ENCODE data around the gene CBFA2T3. TPM values are rescaled to one million over a fixed set of nuclear protein-coding genes. Genes with fewer than 3 reads are reported as not detected.
"Not testable (repeated sequence)": the region's sequence is repeated elsewhere in the genome, so short reads cannot be mapped to it uniquely, and the experiment has no call there.

Gene CBFA2T3
- total RNA-seq, 4 donors from 2014 or later = 0.95 to 7.3 (median 3.3) TPM

DNA sequence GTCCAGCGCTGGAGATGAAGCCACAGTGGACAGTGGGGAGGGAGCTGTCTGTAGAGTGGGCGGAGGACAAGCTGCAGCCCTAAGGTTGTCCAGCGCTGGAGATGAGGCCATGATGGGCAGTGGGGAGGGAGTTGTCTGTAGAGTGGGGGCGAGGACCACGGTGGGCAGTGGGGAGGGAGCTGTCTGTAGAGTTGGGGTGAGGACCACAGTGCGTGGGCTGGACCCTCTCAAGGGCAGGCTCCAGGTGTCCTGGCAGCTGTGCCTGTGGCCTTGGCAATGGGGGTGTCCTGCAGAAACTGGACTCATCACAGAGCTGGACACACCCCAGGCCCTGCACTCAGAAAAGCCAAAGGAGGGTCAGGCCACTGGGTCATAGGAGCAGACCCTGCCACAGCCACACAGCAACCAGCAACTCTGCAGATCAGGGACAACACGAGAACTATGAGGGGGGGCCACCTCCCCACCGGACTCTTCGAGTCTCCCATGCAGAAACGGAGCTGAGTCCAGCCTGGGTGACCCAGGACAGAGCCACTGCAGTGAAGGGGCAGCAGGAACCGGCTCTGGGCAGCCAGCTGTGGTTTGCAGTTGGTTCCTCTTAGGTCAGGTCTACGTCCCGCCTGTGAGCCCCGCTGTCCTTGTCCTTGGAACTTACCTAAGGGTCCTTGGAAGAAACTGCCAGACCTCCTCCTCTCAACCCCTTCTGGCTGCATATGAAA, 33.4 kb upstream of the CBFA2T3 start:
- in situ Hi-C loops (cut with MboI; ENCODE audit: low sequenced_read_pairs in 4 of 4) = no loop called here
- no peak for ATAC-seq
- intact Hi-C loops (cut with DNase I; ENCODE audit: low total_unique reads) = no loop called here
- TF ChIP-seq CTCF (IDR thresholded peaks at IDR 0.05 in 4 of 5, conservative IDR thresholded peaks at IDR 0.05 in 1 of 5) (no peak), POLR2A (IDR thresholded peaks at IDR 0.05) (no peak)
- Histone ChIP-seq H3K27me3 (peaks cover 13 to 21% (median 16%) of the 10 kb centered on the region in 3 donors), H3K4me3 (no peak overlapping the region), H3K27ac (no peak overlapping the region), H3K9me3 (no peaks in the 10 kb centered on the region), H3K4me1 (no peaks in the 10 kb centered on the region), H3K36me3 (no peaks in the 10 kb centered on the region)
- DNase-seq = no peak

- Histone ChIP-seq H3K36me3 (no peaks in the 10 kb centered on the region), H3K4me3 (no peak overlapping the region), H3K27me3 (peaks cover 13 to 21% (median 19%) of the 10 kb centered on the region in 3 donors), H3K4me1 (no peaks in the 10 kb centered on the region), H3K9me3 (no peaks in the 10 kb centered on the region), H3K27ac (no peak overlapping the region)
- in situ Hi-C loops (cut with MboI; ENCODE audit: low sequenced_read_pairs in 4 of 4) (no loop called here), intact Hi-C loops (cut with DNase I; ENCODE audit: low total_unique reads) (no loop called here)
- DNase-seq (no peak), ATAC-seq (no peak)
- TF ChIP-seq CTCF (IDR thresholded peaks at IDR 0.05 in 4 of 5, conservative IDR thresholded peaks at IDR 0.05 in 1 of 5) (no peak), POLR2A (IDR thresholded peaks at IDR 0.05) (no peak)
Observed at GRCh38 chr16:89009343-89010209, 32.6 kb upstream of the CBFA2T3 start.

GRCh38 chr16:89008796-89009195, 31.8 kb upstream of the CBFA2T3 start:
- H3K4me1 ChIP-seq; H3K27ac ChIP-seq; H3K9me3 ChIP-seq; in situ Hi-C loops (cut with MboI; ENCODE audit: low sequenced_read_pairs in 4 of 4); intact Hi-C loops (cut with DNase I; ENCODE audit: low total_unique reads); H3K4me3 ChIP-seq; H3K36me3 ChIP-seq; ATAC-seq; DNase-seq: not testable (repeated sequence)
- peaks cover 11 to 24% (median 19%) of the 10 kb centered on the region in 3 donors for H3K27me3 ChIP-seq

- in situ Hi-C loops (cut with MboI; ENCODE audit: low sequenced_read_pairs in 4 of 4) (no loop called here), intact Hi-C loops (cut with DNase I; ENCODE audit: low total_unique reads) (no loop called here)
- no peaks in the 10 kb centered on the region for H3K36me3 ChIP-seq
- no peak overlapping the region for H3K4me3 ChIP-seq
- H3K4me1 ChIP-seq = no peaks in the 10 kb centered on the region
- ATAC-seq = no peak
- no peak overlapping the region for H3K27ac ChIP-seq
- TF ChIP-seq CTCF (IDR thresholded peaks at IDR 0.05 in 4 of 5, conservative IDR thresholded peaks at IDR 0.05 in 1 of 5) = no peak
- no peak for TF ChIP-seq POLR2A (IDR thresholded peaks at IDR 0.05)
- peaks cover 10 to 23% (median 17%) of the 10 kb centered on the region in 3 donors for H3K27me3 ChIP-seq
- DNase-seq = no peak
- no peaks in the 10 kb centered on the region for H3K9me3 ChIP-seq
Observed at GRCh38 chr16:89007371-89008249, 30.6 kb upstream of the CBFA2T3 start.
